Loucy (cell line): Measurements from ENCODE around the gene CORO2B.

Source experiments
- H2AFZ ChIP-seq: fragments of 200-600 bp; sonication (generic); 2 replicates; pipeline ENCODE4 v1.6.0; 2016; ENCODE audit warnings: antibody characterized with exemption, mild to moderate bottlenecking, low read length, moderate library complexity
- H3F3A ChIP-seq: fragments of 200-600 bp; 2 replicates; pipeline ENCODE4 v1.6.0; 2016; ENCODE audit warnings: antibody characterized with exemption, low read depth, mild to moderate bottlenecking
- H3K27me3 ChIP-seq: fragments of 200-600 bp; sonication (generic); 2 replicates; pipeline ENCODE4 v1.6.1; 2014; ENCODE audit warnings: low read length, mild to moderate bottlenecking; ENCODE audit not compliant: insufficient read depth, poor library complexity, severe bottlenecking
- H3K36me3 ChIP-seq: fragments of 200-600 bp; sonication (generic); 2 replicates; pipeline ENCODE4 v1.6.1; 2016; ENCODE audit warnings: low read length; ENCODE audit not compliant: insufficient read depth
- H3K4me1 ChIP-seq: fragments of 200-600 bp; sonication (generic); 2 replicates; pipeline ENCODE4 v1.5.1; 2014; ENCODE audit warnings: low read length, mild to moderate bottlenecking; ENCODE audit not compliant: insufficient read depth, poor library complexity, severe bottlenecking
- H3K4me2 ChIP-seq: fragments of 200-600 bp; sonication (generic); 2 replicates; pipeline ENCODE4 v1.6.0; 2014; ENCODE audit warnings: antibody characterized with exemption, low read length, low read depth, mild to moderate bottlenecking; ENCODE audit not compliant: poor library complexity, severe bottlenecking
- H3K4me3 ChIP-seq: fragments of 200-600 bp; sonication (generic); 2 replicates; pipeline ENCODE4 v1.5.1; 2014; ENCODE audit warnings: low read length, mild to moderate bottlenecking, mixed read lengths; ENCODE audit not compliant: poor library complexity, severe bottlenecking
- H3K79me2 ChIP-seq: fragments of 200-600 bp; sonication (generic); 2 replicates; pipeline ENCODE4 v1.6.1; 2014; ENCODE audit warnings: low read length; ENCODE audit not compliant: insufficient read depth
- H3K9ac ChIP-seq: fragments of 200-600 bp; sonication (generic); 2 replicates; pipeline ENCODE4 v1.6.0; 2014; ENCODE audit warnings: mild to moderate bottlenecking, low read depth, low read length, moderate library complexity; ENCODE audit not compliant: poor library complexity, severe bottlenecking
- H3K9me2 ChIP-seq: fragments of 200-600 bp; sonication (generic); replicated peaks from 2 replicates; pipeline ENCODE4 v1.6.1; 2016; ENCODE audit warnings: low read depth, low read length, mixed read lengths
- H3K9me3 ChIP-seq: fragments of 200-600 bp; sonication (generic); 2 replicates; pipeline ENCODE4 v1.6.1; 2014; ENCODE audit warnings: mild to moderate bottlenecking, antibody characterized with exemption, low read length, low read depth; ENCODE audit not compliant: insufficient read depth
- H4K20me1 ChIP-seq: fragments of 200-600 bp; sonication (generic); 2 replicates; pipeline ENCODE4 v1.6.0; 2014; ENCODE audit warnings: antibody characterized with exemption, low read length, mild to moderate bottlenecking; ENCODE audit not compliant: insufficient read depth, poor library complexity, severe bottlenecking
- CTCF ChIP-seq: fragments of 200-600 bp; sonication (generic); conservative IDR thresholded peaks from 2 replicates; pipeline ENCODE4 v1.5.1; 2014; ENCODE audit warnings: mild to moderate bottlenecking, antibody characterized with exemption, low read length
- EZH2phosphoT487 ChIP-seq: fragments of 200-600 bp; IDR thresholded peaks from 2 replicates; pipeline ENCODE4 v1.6.1; 2018; ENCODE audit warnings: antibody characterized with exemption, mild to moderate bottlenecking, moderate library complexity, borderline replicate concordance

Gene CORO2B

GRCh38 chr15:68621535-68621934 lies 42.7 kb downstream of the CORO2B start:
- TF ChIP-seq EZH2phosphoT487 = no peak
- TF ChIP-seq CTCF = no peak
- Histone ChIP-seq H3K4me2 (no peak overlapping the region), H3K4me1 (no peaks in the 10 kb centered on the region), H3K27me3 (no peaks in the 10 kb centered on the region), H3K4me3 (no peak overlapping the region), H2AFZ (no peak overlapping the region), H3K9me3 (no peaks in the 10 kb centered on the region), H3K79me2 (no peaks in the 10 kb centered on the region), H4K20me1 (no peaks in the 10 kb centered on the region), H3F3A (no peaks in the 10 kb centered on the region), H3K9me2 (no peaks in the 10 kb centered on the region), H3K36me3 (no peaks in the 10 kb centered on the region), H3K9ac (no peak overlapping the region)

GRCh38 chr15:68623301-68623892 lies 44.6 kb downstream of the CORO2B start:
- no peak overlapping the region for H3K4me3 ChIP-seq
- no peak overlapping the region for H3K4me2 ChIP-seq
- H3K36me3 ChIP-seq = no peaks in the 10 kb centered on the region
- no peak overlapping the region for H3K9ac ChIP-seq
- no peak overlapping the region for H2AFZ ChIP-seq
- no peaks in the 10 kb centered on the region for H3K27me3 ChIP-seq
- H3K9me3 ChIP-seq = no peaks in the 10 kb centered on the region
- TF ChIP-seq CTCF = no peak
- no peak for TF ChIP-seq EZH2phosphoT487
- no peaks in the 10 kb centered on the region for H4K20me1 ChIP-seq
- H3F3A ChIP-seq = no peaks in the 10 kb centered on the region
- no peaks in the 10 kb centered on the region for H3K79me2 ChIP-seq
- H3K4me1 ChIP-seq = no peaks in the 10 kb centered on the region
- H3K9me2 ChIP-seq = no peaks in the 10 kb centered on the region

- Histone ChIP-seq H3K36me3 (no peaks in the 10 kb centered on the region), H3K4me3 (no peak overlapping the region), H3K79me2 (no peaks in the 10 kb centered on the region), H3K4me1 (no peaks in the 10 kb centered on the region), H3K9me2 (no peaks in the 10 kb centered on the region), H3K4me2 (no peak overlapping the region), H3K9me3 (no peaks in the 10 kb centered on the region), H3K27me3 (no peaks in the 10 kb centered on the region), H3F3A (no peaks in the 10 kb centered on the region), H2AFZ (no peak overlapping the region), H4K20me1 (no peaks in the 10 kb centered on the region), H3K9ac (no peak overlapping the region)
- TF ChIP-seq EZH2phosphoT487 (no peak), CTCF (no peak)
Observed at GRCh38 chr15:68625853-68626252, 47.1 kb downstream of the CORO2B start.
